Fibroblast of villous mesenchyme (primary cell): ENCODE results near the gene MEX3D. TPM values are rescaled to one million over a fixed set of nuclear protein-coding genes. Genes with fewer than 3 reads are reported as not detected.

Experiments
- DNase-seq: peaks from one replicate; pipeline ENCODE4 v3.0.0-alpha.2; 2010; ENCODE audit warnings: low read depth
- H3K4me3 ChIP-seq: 2 replicates; pipeline ENCODE4 v1.5.1; 2011; ENCODE audit warnings: low read depth, mild to moderate bottlenecking, low read length
- total RNA-seq: library from RNA; depleted of rRNA; stranded (reverse); fragments of >200 nt; gene quantifications from 2 replicates; pipeline ENCODE4 v1.2.3, GENCODE V29; 2012
- TF ChIP-seq, protein P1 (sequence below): IDR thresholded peaks from 2 replicates; pipeline ENCODE4 v1.5.1; 2012; ENCODE audit warnings: low read depth, mild to moderate bottlenecking, low read length; ENCODE audit not compliant: insufficient read depth

The MEX3D gene
- total RNA-seq, 1 donor = 33.7 TPM

DNA sequence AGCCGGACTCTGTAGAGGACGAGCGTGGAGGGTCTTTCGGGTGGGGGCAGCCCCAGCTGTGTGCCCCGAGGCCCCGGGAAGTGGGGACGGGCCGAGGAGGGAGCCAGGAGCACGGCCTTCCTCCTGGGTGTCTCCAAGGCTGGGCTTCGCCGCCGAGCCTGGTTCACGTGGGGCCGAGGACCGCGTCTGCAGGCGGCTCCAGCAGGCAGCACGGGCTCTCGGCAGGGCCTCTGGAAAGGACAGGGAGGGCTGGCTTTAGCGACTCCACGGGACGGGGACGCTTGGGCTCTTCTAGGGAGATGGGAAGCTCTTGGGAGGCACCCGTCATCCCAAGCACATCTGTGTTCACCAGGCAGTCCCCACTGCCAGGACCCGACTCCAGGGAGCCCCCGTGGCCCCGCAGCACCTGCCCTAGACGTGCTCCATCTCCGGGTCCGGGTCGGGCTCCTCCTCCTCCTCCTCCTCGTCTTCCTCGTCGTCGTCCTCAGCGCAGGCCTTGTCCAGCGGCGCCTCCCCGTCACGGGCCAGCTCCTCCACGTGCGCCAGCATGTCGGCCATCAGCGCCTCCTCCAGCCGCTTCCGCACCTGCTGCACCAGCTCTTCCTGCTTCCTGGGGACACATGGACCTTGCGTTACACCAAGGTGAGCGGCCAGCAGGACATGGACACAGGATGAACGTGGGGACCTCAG is 9.9 kb upstream of the MEX3D start:
- DNase-seq = no peak
- TF ChIP-seq, protein P1, sequence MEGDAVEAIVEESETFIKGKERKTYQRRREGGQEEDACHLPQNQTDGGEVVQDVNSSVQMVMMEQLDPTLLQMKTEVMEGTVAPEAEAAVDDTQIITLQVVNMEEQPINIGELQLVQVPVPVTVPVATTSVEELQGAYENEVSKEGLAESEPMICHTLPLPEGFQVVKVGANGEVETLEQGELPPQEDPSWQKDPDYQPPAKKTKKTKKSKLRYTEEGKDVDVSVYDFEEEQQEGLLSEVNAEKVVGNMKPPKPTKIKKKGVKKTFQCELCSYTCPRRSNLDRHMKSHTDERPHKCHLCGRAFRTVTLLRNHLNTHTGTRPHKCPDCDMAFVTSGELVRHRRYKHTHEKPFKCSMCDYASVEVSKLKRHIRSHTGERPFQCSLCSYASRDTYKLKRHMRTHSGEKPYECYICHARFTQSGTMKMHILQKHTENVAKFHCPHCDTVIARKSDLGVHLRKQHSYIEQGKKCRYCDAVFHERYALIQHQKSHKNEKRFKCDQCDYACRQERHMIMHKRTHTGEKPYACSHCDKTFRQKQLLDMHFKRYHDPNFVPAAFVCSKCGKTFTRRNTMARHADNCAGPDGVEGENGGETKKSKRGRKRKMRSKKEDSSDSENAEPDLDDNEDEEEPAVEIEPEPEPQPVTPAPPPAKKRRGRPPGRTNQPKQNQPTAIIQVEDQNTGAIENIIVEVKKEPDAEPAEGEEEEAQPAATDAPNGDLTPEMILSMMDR = no peak
- H3K4me3 ChIP-seq = no peak overlapping the region

DNA sequence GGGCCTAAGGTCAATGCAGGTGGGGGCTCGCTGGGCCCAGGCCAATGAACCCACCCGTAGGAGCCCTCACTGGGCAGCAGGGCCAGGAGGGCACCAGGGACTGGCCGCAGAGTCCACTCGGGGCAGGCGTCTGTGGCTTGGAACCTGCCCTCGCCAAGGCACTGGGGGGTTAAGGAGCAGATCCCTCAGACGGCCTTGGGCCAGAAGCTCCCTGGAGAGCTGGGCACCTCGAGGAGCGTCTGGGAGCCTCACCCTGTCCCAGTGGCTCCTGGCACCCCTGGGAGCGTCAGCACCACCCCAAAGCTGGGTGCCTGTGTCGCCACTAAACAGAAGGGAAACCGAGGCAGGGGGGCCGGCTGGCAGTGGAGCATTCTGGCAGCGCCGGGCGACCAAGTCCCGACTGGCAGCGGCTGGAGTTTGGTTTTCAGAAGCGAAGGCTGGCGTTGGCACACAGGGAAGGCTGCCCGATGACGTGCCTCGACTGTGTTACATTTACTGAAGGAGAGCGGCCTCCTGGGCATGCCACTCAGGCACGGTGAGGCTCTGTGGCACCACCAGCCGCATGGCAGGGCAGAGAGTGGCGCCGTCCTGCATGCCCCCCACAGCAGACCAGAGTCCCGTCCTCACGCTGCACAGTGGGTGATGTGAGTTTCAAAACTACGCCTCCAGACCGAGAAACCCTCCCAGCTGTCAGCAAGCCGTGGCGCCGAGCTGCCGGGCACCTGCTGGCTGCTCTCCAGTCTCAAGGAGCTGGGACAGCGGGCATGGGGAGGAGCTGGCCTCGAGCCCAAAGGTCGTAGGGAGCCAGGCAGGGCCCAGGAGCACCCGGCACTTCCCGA is 9.2 kb upstream of the MEX3D start:
- H3K4me3 ChIP-seq = no peak overlapping the region
- DNase-seq = no peak
- TF ChIP-seq, protein P1 = no peak

DNA sequence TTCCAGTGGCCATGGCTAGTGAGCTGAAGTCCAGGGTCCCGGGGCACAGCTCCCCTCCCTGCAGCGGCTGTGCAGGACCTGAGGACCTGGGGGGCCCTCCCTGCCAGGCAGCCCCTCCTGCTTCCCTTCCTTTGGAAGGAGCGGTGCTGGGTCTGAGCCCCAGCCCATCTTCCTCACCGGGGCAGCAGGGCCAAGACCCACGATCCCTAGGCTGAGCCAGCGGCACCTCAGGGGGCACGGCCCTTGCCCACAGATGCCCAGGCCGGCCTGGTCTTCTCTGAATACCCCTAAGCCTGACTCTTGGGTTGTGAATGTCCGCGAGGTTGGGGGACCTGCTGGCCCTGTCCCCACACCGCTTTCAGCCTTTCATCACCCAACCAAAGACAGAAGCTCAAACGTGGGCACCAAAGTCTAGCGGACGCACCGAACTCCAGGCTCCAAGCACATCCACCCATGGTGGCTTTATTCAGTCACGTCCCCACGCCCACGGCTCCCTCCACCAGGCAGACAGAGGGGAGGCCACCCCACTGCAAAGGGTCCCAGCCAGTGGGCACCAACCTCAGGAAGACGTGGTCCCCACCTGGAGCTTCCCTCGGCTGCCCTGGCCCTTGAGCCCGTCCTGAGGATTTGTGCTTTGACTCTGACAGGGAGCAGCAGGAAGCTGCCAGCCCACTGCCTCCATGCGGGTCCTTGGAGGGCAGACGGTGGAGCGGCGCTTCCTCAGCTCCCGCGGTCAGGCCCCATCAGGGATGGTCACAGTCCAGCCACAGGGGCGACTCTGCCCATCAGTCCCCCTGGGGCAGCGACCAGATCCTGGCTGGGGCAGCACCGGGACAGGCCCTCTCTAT is 8.3 kb upstream of the MEX3D start:
- H3K4me3 ChIP-seq = no peak overlapping the region
- TF ChIP-seq, protein P1 = no peak
- DNase-seq = no peak

GRCh38 chr19:1575323-1576241 is 7.5 kb upstream of the MEX3D start:
- no peak overlapping the region for H3K4me3 ChIP-seq
- DNase-seq = no peak
- TF ChIP-seq, protein P1 = no peak

DNA sequence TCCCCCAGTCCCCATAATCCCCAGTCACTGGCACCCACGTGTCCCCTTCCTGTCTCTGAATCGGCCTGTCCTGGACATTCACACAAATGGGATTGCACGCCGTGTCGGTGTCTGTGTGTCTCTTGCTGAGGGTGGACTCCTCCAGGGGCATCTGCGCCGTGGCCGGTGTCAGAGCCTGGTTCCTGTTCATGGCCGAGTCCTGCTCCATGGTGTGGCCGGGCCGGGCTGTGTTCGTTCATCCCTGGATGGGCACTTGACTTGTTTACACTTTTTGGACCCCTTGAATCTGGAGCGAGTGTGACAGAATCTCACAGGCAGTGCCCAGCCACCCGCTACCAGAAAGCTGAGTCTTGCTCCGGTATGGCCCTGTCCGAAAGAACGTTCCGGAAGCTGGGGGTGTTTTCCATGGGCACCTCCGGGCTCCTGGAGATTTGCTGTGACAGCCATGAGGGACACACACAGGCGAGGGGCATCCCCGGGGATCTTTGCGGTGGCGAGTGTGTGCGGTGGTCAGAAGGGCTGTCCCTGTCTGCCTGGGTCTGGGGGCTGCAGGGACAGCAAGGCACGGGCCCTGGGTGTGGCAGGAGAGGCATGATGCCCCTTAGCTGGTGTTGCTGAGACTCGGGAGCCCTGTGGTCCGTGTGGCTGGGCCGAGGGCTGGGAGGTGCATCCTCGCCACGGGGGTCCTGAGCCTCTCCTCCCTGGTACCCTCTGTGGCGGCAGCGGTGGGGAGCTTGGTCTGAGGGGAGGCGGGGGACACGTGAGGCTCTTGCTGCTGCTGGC is 6.4 kb upstream of the MEX3D start:
- H3K4me3 ChIP-seq = no peak overlapping the region
- TF ChIP-seq, protein P1 = no peak
- DNase-seq = no peak
